Glutamatergic neuron (in vitro differentiated cells): ENCODE results near the gene MARS1. TPM values are rescaled to one million over a fixed set of nuclear protein-coding genes. Genes with fewer than 3 reads are reported as not detected.

Experiments
- DNase-seq: peaks from one replicate; pipeline ENCODE4 v3.0.0; 2022
- H3K27ac Mint-ChIP-seq: one replicate; pipeline ENCODE4 v1.8.0; 2020; ENCODE audit warnings: mild to moderate bottlenecking, mixed read lengths, inconsistent platforms; ENCODE audit not compliant: unreplicated experiment
- H3K27me3 Mint-ChIP-seq: one replicate; pipeline ENCODE4 v1.8.0; 2020; ENCODE audit warnings: mild to moderate bottlenecking, moderate library complexity, mixed read lengths, inconsistent platforms; ENCODE audit not compliant: unreplicated experiment
- H3K36me3 Mint-ChIP-seq: one replicate; pipeline ENCODE4 v1.8.0; 2020; ENCODE audit warnings: mild to moderate bottlenecking, mixed read lengths, inconsistent platforms; ENCODE audit not compliant: unreplicated experiment
- H3K4me1 Mint-ChIP-seq: one replicate; pipeline ENCODE4 v1.8.0; 2020; ENCODE audit warnings: mild to moderate bottlenecking, low read depth, mixed read lengths, inconsistent platforms; ENCODE audit not compliant: unreplicated experiment
- H3K4me3 Mint-ChIP-seq: one replicate; pipeline ENCODE4 v1.8.0; 2020; ENCODE audit warnings: mild to moderate bottlenecking, mixed read lengths, inconsistent platforms; ENCODE audit not compliant: unreplicated experiment
- H3K9me3 Mint-ChIP-seq: one replicate; pipeline ENCODE4 v1.8.0; 2020; ENCODE audit warnings: mild to moderate bottlenecking, moderate library complexity, mixed read lengths, inconsistent platforms; ENCODE audit not compliant: unreplicated experiment
- total RNA-seq: library from RNA; stranded (reverse); fragmentation: NEBNext Ultra II Directional; extraction: Animal tissue kit (Norgen Biotek cat#: 25700); gene quantifications from one replicate; pipeline ENCODE4 v1.2.1, GENCODE V29; 2021; ENCODE audit not compliant: unreplicated experiment
- TF ChIP-seq, protein P1 (sequence below): fragments of 200-600 bp; sonication (generic); IDR thresholded peaks from one replicate; pipeline ENCODE4 v1.5.0; 2021; ENCODE audit not compliant: partially characterized antibody, unreplicated experiment

MARS1 gene
- total RNA-seq, 1 donor from 2014 or later: 870 TPM

DNA sequence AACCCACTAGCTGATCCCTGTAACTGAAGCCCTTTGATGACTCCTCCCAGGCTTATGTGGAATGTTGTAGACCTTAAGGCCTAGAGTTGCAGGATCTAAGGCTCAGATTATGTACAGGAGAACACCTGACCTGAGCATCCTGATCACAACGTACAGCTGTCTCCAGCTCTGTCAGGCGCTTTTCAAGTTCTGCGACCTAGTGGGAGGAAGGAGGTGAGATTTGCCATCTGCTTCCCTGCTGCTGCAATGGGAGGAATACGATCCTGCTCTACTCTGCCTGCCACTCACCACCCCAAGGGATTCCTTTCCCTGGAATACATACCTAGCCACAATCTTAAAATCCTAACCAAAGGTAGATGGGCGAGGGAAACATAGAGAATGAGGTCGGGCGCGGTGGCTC, 45.2 kb downstream of the MARS1 start:
- Mint-ChIP-seq H3K36me3 (peaks cover 11% of the 10 kb centered on the region), H3K9me3 (peaks cover 13% of the 10 kb centered on the region), H3K27ac (peak overlapping the region; percentile 87), H3K27me3 (peaks cover 6% of the 10 kb centered on the region), H3K4me1 (peaks cover 30% of the 10 kb centered on the region), H3K4me3 (peak overlapping the region; percentile 52)
- no peak for DNase-seq
- TF ChIP-seq, protein P1, sequence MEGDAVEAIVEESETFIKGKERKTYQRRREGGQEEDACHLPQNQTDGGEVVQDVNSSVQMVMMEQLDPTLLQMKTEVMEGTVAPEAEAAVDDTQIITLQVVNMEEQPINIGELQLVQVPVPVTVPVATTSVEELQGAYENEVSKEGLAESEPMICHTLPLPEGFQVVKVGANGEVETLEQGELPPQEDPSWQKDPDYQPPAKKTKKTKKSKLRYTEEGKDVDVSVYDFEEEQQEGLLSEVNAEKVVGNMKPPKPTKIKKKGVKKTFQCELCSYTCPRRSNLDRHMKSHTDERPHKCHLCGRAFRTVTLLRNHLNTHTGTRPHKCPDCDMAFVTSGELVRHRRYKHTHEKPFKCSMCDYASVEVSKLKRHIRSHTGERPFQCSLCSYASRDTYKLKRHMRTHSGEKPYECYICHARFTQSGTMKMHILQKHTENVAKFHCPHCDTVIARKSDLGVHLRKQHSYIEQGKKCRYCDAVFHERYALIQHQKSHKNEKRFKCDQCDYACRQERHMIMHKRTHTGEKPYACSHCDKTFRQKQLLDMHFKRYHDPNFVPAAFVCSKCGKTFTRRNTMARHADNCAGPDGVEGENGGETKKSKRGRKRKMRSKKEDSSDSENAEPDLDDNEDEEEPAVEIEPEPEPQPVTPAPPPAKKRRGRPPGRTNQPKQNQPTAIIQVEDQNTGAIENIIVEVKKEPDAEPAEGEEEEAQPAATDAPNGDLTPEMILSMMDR: no peak

DNA sequence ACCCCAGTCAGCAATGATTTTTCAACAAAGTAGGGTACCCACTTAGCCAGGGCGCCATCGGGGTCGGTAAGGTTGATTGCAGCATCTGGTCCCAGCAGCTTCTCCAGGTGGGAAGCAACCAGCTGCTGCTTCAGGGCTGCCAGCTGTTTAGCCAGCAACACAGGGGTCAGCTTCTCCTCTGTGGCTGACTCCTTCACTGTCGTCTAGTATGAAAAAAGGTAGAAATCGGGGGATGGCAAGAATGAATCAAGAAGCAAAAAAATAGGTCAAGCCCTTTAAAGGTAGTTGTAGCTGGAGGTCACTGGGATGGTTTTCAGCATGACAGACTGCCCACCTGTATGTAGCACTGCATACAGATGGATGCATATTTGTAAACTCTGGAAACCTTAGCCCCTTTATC, 46.4 kb downstream of the MARS1 start:
- Mint-ChIP-seq H3K36me3 (peaks cover 19% of the 10 kb centered on the region), H3K4me3 (no peak overlapping the region), H3K4me1 (peaks cover 35% of the 10 kb centered on the region), H3K9me3 (peaks cover 10% of the 10 kb centered on the region), H3K27me3 (peaks cover 8% of the 10 kb centered on the region), H3K27ac (peak overlapping the region; percentile 87)
- TF ChIP-seq, protein P1: no peak
- no peak for DNase-seq

DNA sequence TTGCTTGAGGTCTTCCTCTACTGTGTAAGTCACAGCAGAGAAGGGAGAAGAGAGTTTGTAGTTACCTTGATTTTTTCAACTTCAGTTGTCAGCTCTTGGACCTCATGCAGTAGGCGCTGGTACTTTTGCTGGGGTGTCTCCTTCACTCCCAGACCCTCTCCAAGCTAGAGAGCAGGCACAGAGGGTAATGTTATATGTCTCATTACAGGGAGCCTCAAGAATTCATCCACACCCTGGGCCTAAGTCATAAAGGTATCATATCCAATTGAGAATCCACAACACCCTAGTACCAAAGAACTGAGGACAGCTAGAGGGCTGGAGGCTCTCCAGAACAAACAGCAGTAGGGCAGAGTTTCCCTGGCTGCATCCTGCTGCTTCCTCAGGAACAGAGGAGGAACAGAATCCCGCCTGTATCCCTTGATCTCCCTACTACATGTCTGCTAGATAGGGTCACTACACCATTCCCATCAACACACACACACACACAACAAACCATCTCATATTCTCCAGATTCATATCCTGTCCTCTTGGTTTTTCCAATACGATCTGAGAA, 47.2 kb downstream of the MARS1 start:
- Mint-ChIP-seq H3K4me1 (peaks cover 27% of the 10 kb centered on the region), H3K27ac (peak overlapping the region; percentile 28), H3K36me3 (peaks cover 19% of the 10 kb centered on the region), H3K9me3 (peaks cover 10% of the 10 kb centered on the region), H3K4me3 (no peak overlapping the region), H3K27me3 (peaks cover 2% of the 10 kb centered on the region)
- TF ChIP-seq, protein P1: no peak
- no peak for DNase-seq

DNA sequence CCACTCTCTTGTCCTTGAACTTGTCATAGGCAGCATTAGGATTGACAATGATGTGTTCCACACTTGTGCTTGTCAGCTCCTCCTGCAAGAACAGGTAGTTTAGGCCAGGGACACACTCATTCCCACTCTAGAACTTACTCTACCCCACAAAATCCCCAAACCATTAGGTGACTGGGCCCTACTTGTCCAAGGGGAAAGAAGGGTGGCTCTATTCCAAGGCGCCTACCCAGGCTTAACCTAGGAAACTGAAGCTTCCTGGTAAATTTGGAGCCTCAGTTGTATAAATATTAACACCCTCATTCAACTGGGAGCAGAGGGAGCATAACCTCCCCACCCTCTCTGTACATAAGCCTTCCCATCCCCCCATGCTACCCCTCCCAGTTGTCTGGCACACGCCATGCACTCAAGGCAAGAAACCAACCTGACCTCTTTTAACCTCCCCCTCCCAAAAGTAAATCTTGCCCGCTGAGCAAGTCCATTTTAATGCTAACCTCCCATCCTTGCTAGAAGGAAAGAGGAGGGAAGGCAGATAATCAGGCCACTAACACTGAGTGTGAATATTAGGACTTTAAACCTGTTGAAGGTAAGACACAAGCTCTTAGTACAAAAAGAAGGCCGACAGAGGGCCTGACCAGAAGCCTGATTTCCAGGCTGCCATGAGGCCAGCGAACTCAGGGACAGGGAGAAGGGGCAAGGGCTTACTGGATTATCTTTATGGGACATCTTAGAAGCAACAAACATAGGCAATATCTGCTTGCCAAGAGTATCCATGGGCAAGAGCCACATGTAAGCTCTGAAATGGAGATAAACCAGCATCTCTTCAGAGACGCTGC, 48.1 kb downstream of the MARS1 start:
- no peak for DNase-seq
- peak overlapping the region; percentile 28 for H3K27ac Mint-ChIP-seq
- H3K36me3 Mint-ChIP-seq: peaks cover 19% of the 10 kb centered on the region
- TF ChIP-seq, protein P1: no peak
- H3K27me3 Mint-ChIP-seq: peaks cover 2% of the 10 kb centered on the region
- peaks cover 31% of the 10 kb centered on the region for H3K4me1 Mint-ChIP-seq
- peaks cover 10% of the 10 kb centered on the region for H3K9me3 Mint-ChIP-seq
- no peak overlapping the region for H3K4me3 Mint-ChIP-seq

DNA sequence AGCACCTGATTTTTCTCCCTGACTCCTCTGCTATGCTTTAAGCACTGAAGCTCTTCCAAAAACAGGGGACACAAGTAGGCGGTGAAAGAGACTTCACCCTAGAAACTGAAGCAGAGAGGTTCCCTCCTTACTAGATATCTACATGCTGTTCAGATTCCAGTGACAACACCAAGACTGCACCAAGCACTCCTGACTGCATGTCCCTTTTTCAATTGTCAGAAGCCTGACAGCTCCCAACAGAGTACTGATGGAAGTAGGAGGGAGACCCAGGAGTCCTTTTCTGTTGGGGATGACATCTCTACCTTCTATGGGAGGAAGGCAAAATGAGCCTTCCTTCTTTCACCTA, 48.7 kb downstream of the MARS1 start:
- TF ChIP-seq, protein P1: no peak
- Mint-ChIP-seq H3K36me3 (peaks cover 19% of the 10 kb centered on the region), H3K4me3 (no peak overlapping the region), H3K27ac (no peak overlapping the region), H3K4me1 (peaks cover 34% of the 10 kb centered on the region), H3K9me3 (peaks cover 10% of the 10 kb centered on the region), H3K27me3 (peaks cover 2% of the 10 kb centered on the region)
- DNase-seq: no peak
